Ovary (tissue), 9 donors: ENCODE measurements around the gene JMJD7. TPM values are rescaled to one million over a fixed set of nuclear protein-coding genes. Genes with fewer than 3 reads are reported as not detected.

Source experiments
- DNase-seq, 5 donors: peaks; one replicate each; pipeline ENCODE4 v3.0.0-alpha.2; 2019 to 2020
- H3K27ac ChIP-seq, 2 donors: fragments of 200-600 bp; one replicate each; pipeline versions ENCODE4 v1.5.1 to v1.8.0; 2019 to 2022
- H3K27me3 ChIP-seq: fragments of 200-600 bp; one replicate; pipeline ENCODE4 v1.8.0; 2022
- H3K36me3 ChIP-seq: fragments of 200-600 bp; sonication (generic); one replicate; pipeline ENCODE4 v1.5.1; 2019
- H3K4me1 ChIP-seq: one replicate; pipeline ENCODE4 v1.8.1; 2013; ENCODE audit warnings: mild to moderate bottlenecking, moderate library complexity; ENCODE audit not compliant: insufficient read depth
- H3K4me3 ChIP-seq: fragments of 200-600 bp; sonication (generic); one replicate; pipeline ENCODE4 v1.5.1; 2017
- H3K9me3 ChIP-seq, 2 donors: fragments of 200-600 bp in 1 of 2; sonication (generic) in 1 of 2; one replicate each; pipeline versions ENCODE4 v1.5.1 to v1.8.1; 2013 to 2019; ENCODE audit warnings: mild to moderate bottlenecking in 1 of 2, moderate library complexity in 1 of 2
- CTCF ChIP-seq, 3 donors: fragments of 450-650 bp in 2 of 3; fragments of 200-600 bp in 1 of 3; IDR thresholded peaks; one replicate each; pipeline versions ENCODE4 v1.5.1 to v1.8.0; 2016 to 2022; ENCODE audit warnings: antibody characterized with exemption in 3 of 3, mild to moderate bottlenecking in 1 of 3
- EP300 ChIP-seq: sonication (generic); formaldehyde crosslinking; IDR thresholded peaks from one replicate; pipeline ENCODE4 v1.6.1; 2017; ENCODE audit warnings: antibody characterized with exemption
- POLR2A ChIP-seq: fragments of 450-650 bp; IDR thresholded peaks from one replicate; pipeline ENCODE4 v1.6.1; 2017; ENCODE audit warnings: antibody characterized with exemption, mild to moderate bottlenecking, moderate library complexity
- WGBS, 3 donors: extraction: QIAGEN DNeasy Blood & Tissue Kit in 1 of 3; methylation state at CpG; one replicate each; pipeline versions ENCODE4 v1.1.5 to v1.1.7; 2013 to 2017; 5-methylcytosine and 5-hydroxymethylcytosine counted together
- intact Hi-C, 4 donors: fragments of 100-400 bp; cut with DNase I; formaldehyde crosslinking; loops; one replicate each; pipeline versions ENCODE4 v1.11.0 to v1.15.1; 2022 to 2023
- polyA plus RNA-seq, 2 donors: library from polyadenylated mRNA; stranded (reverse); fragments of 200-250 nt in 1 of 2; fragments of 350-450 nt in 1 of 2; fragmentation: Illumina TruSeq in 1 of 2; extraction: RNeasy Lipid Tissue Mini Kit (QIAGEN cat#74804) in 1 of 2; gene quantifications; one replicate each; pipeline ENCODE4 v1.2.3, GENCODE V29; 2013 to 2014
- total RNA-seq, 7 donors: library from RNA; depleted of rRNA in 2 of 7; stranded (reverse); fragments of >200 nt in 2 of 7; fragmentation: NEBNext Ultra II Directional in 3 of 7; extraction: Animal tissue kit (Norgen Biotek cat#: 25700) in 3 of 7; gene quantifications; one replicate each; pipeline versions ENCODE4 v1.1.0 to v1.2.4, GENCODE V29; 2016 to 2023
- donor health status: DM: no; HTN: no; CAD: no; lungs with moderate emphysema.
- donor health status: DM: no; HTN: no; CAD: no.
- donor health status: Bipolar disorder and iron deficiency.
- donor health status: DM: yes; HTN: yes; CAD: no.
- donor health status: DM: no; HTN: no; CAD: no.
- donor health status: DM: yes; HTN: yes; CAD: no.

The JMJD7 gene
- total and polyA plus RNA-seq, 9 donors = 3.0 to 21.4 (median 14.9) TPM

DNA sequence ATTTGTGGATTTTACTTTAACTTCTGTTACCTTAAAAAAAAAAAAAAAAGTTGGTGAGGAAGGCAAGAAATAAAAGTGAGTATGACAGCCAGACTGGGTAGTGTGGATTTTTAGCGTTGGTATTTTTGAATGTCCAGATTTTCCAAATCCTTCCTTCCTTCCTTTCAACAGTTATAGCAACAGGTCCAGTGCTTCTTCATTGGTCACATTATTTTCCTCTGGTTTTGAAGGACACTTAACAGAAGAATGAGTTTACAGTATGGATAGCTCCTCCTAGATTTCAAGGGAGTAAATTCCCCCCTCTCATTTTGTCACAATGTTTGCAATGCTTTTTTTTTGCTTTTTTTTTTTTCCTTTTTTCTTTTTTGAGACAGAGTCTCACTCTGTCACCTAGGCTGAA is 47.2 kb upstream of the JMJD7 start:
- DNase-seq = no peak
- TF ChIP-seq CTCF (IDR thresholded peaks at IDR 0.05) = no peak
- no peak for TF ChIP-seq POLR2A
- no peak for TF ChIP-seq EP300
- Histone ChIP-seq H3K9me3 (no peaks in the 10 kb centered on the region), H3K27me3 (no peaks in the 10 kb centered on the region), H3K4me3 (no peak overlapping the region), H3K36me3 (no peaks in the 10 kb centered on the region), H3K4me1 (peaks cover 27% of the 10 kb centered on the region), H3K27ac (no peak overlapping the region)
- intact Hi-C loops = no loop called here
- 10 to 19% (median 17%) methylated on average over 1 of the region's 1 CpG for WGBS, 3 donors

DNA sequence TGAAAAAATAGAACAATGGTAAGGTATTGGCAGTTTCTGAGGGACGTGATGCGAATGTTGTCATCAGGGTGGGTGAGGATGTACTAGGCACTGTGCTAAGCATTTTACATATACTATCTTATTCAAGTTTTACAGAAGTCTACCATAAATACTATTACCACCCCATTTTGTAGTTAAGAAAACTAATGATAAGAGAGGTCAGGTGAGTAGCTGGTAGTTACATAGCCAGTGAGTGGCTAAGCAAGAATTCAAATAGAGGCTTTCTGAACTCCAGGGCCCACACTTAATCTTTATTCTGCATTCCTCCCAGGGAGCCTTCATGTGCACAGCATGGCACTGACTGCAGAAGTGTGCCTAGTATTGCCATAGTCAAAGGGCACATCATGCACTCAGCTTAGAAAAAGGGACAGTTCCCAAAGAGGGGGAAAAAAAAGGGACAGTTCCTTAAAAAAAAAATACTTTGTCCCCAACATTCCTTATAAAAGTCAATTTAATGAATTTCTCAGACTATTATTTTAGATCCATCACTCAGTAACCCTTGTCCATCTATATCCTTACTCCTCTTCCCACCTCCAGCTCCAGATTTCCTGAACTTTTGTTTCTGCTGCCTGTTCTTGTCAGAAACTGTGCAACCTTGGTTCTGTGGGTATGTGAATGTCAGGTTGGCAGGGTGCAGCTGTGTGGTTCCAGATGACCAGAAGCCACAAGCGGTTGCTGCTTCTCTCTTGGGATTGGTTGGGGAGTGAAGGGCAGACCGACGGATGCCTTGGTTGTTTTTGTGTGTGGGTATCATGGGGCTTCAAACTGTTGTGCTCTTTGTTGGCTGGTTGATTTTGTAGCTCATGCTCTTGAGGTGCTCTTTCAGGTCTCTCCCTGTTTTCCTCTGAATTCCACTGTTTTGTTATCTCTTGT is 45.3 kb upstream of the JMJD7 start:
- Histone ChIP-seq H3K4me3 (no peak overlapping the region), H3K9me3 (no peaks in the 10 kb centered on the region), H3K4me1 (peaks cover 15% of the 10 kb centered on the region), H3K27me3 (no peaks in the 10 kb centered on the region), H3K36me3 (no peaks in the 10 kb centered on the region), H3K27ac (no peak overlapping the region)
- TF ChIP-seq POLR2A = no peak
- no peak for TF ChIP-seq CTCF (IDR thresholded peaks at IDR 0.05)
- no peak for TF ChIP-seq EP300
- DNase-seq = no peak
- 70 to 89% (median 72%) methylated on average over 5 of the region's 5 CpGs for WGBS, 3 donors
- intact Hi-C loops = no loop called here

GRCh38 chr15:41783296-41783695 is 44.6 kb upstream of the JMJD7 start:
- TF ChIP-seq EP300 (no peak), CTCF (IDR thresholded peaks at IDR 0.05) (no peak), POLR2A (no peak)
- Histone ChIP-seq H3K27ac (no peak overlapping the region), H3K4me1 (peaks cover 15% of the 10 kb centered on the region), H3K9me3 (no peaks in the 10 kb centered on the region), H3K4me3 (no peak overlapping the region), H3K27me3 (no peaks in the 10 kb centered on the region), H3K36me3 (no peaks in the 10 kb centered on the region)
- DNase-seq = no peak
- WGBS, 3 donors = 46 to 74% (median 67%) methylated on average over 1 of the region's 1 CpG
- intact Hi-C loops = no loop called here

- no peaks in the 10 kb centered on the region for H3K27me3 ChIP-seq
Observed at GRCh38 chr15:41788262-41788661, 39.6 kb upstream of the JMJD7 start.

More at GRCh38 chr15:41788262-41788661, 39.6 kb upstream of the JMJD7 start:
- Histone ChIP-seq H3K4me1 (peaks cover 21% of the 10 kb centered on the region), H3K9me3 (no peaks in the 10 kb centered on the region), H3K4me3 (no peak overlapping the region), H3K36me3 (no peaks in the 10 kb centered on the region), H3K27ac (no peak overlapping the region)
- DNase-seq = no peak
- intact Hi-C loops = no loop called here
- 86 to 89% (median 87%) methylated on average over 3 of the region's 3 CpGs for WGBS, 3 donors
- TF ChIP-seq EP300 = no peak
- TF ChIP-seq POLR2A = no peak
- TF ChIP-seq CTCF (IDR thresholded peaks at IDR 0.05) = no peak
